ENCODE measurements around the gene LSM7. TPM values are rescaled to one million over a fixed set of nuclear protein-coding genes. Genes with fewer than 3 reads are reported as not detected.

LSM7 gene
- total RNA-seq, 1 donor from 2014 or later = 144 TPM

DNA sequence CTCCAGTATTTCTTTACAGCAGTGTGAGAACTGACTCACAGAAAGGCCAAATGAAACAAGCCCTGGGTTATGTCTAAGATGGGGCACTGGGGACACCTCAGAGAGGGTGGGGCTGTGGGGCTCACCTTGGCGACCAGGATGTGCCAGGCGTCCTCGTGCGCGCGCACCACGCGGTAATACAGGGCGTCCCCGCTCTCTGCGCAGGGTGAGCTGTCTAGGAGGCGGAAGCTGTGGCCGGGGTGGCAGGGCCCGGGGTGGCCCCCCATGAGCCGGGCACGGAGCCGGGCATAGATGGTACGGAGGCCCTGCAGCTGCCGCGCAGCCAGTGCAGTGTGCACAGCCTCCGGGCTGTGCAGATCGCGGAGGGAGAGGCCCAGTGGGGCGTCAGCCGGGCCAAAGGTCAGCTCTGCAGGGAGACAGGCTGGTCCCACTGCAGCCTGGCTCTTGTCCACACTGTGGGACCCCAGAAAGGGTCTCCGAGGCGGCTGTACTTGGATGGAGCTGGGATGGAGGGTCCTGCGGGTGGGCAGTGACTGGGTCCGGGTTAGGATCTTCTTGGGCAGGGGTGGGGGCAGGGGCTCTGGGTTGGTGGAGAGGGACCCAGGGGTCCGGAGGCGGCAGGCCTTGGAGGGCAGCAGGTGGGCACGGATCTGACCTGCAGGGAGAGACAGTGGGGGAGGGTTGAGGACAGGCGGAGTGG, 49.8 kb downstream of the LSM7 start:
- Histone ChIP-seq H3K4me3 (ENCODE audit: low read depth, low read length) (no peak overlapping the region), H3K36me3 (ENCODE audit: control insufficient read depth, insufficient read depth, low read length) (peaks cover 2% of the 10 kb centered on the region), H3K27me3 (ENCODE audit: control insufficient read depth, insufficient read depth, low read length) (peaks cover 15% of the 10 kb centered on the region)
- no peak for DNase-seq (ENCODE audit: low read depth)
- TF ChIP-seq, protein P1, sequence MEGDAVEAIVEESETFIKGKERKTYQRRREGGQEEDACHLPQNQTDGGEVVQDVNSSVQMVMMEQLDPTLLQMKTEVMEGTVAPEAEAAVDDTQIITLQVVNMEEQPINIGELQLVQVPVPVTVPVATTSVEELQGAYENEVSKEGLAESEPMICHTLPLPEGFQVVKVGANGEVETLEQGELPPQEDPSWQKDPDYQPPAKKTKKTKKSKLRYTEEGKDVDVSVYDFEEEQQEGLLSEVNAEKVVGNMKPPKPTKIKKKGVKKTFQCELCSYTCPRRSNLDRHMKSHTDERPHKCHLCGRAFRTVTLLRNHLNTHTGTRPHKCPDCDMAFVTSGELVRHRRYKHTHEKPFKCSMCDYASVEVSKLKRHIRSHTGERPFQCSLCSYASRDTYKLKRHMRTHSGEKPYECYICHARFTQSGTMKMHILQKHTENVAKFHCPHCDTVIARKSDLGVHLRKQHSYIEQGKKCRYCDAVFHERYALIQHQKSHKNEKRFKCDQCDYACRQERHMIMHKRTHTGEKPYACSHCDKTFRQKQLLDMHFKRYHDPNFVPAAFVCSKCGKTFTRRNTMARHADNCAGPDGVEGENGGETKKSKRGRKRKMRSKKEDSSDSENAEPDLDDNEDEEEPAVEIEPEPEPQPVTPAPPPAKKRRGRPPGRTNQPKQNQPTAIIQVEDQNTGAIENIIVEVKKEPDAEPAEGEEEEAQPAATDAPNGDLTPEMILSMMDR (IDR thresholded peaks at IDR 0.05; ENCODE audit: insufficient read depth, low read length, poor library complexity, severe bottlenecking) = no peak

- no peak for DNase-seq (ENCODE audit: low read depth)
- TF ChIP-seq, protein P1 (IDR thresholded peaks at IDR 0.05; ENCODE audit: insufficient read depth, low read length, poor library complexity, severe bottlenecking) = no peak
- peaks cover 2% of the 10 kb centered on the region for H3K36me3 ChIP-seq (ENCODE audit: control insufficient read depth, insufficient read depth, low read length)
- no peak overlapping the region for H3K4me3 ChIP-seq (ENCODE audit: low read depth, low read length)
- H3K27me3 ChIP-seq (ENCODE audit: control insufficient read depth, insufficient read depth, low read length) = peaks cover 6% of the 10 kb centered on the region
Measured at GRCh38 chr19:2277138-2277537, 51.2 kb downstream of the LSM7 start.

GRCh38 chr19:2276429-2276986, 51.9 kb downstream of the LSM7 start:
- TF ChIP-seq, protein P1 (IDR thresholded peaks at IDR 0.05; ENCODE audit: insufficient read depth, low read length, poor library complexity, severe bottlenecking) = no peak
- H3K36me3 ChIP-seq (ENCODE audit: control insufficient read depth, insufficient read depth, low read length) = peaks cover 2% of the 10 kb centered on the region
- no peak overlapping the region for H3K4me3 ChIP-seq (ENCODE audit: low read depth, low read length)
- no peaks in the 10 kb centered on the region for H3K27me3 ChIP-seq (ENCODE audit: control insufficient read depth, insufficient read depth, low read length)
- DNase-seq (ENCODE audit: low read depth) = no peak

DNA sequence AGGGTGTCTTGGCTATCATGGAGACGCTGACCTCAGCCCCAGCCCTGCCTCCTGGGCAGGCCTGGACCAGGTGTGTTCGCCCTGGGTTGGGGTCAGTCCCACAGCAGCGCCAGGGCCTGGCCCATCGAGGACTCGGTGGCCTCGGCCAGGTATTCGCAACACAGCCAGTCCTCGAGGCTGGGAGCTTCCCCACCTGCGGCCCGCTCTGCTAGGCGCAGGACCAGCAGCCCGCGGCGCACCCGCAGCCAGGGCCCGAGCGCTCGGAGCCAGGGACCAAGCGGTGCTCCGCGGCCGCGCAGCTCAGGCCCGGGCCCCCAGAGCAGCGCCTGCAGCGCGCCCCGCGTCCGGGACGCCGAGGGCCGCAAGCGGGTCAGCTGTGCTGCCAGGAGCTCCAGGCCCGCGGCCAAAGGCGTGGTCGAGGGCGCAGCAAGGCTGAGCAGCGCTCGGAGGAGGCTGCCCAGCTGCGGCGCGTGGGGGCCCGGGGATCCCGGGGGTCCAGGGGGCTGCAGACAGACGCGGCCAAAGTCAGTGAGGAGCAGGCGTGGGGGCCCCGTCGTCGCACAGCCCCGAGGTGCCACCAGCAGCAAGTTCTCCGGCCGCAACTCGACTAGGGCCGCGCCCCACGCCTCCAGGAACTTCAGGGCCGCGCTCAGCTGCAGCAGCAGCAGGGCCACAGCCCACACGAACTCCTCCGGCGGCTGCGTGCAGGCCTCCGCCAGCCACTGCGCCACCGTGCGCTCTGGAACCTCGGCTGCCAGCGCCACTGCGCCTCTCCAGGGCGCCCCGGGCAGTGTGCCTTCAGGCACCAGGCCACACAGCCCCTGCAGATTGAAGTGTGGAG, 52.6 kb downstream of the LSM7 start:
- Histone ChIP-seq H3K36me3 (ENCODE audit: control insufficient read depth, insufficient read depth, low read length) (peaks cover 2% of the 10 kb centered on the region), H3K27me3 (ENCODE audit: control insufficient read depth, insufficient read depth, low read length) (no peaks in the 10 kb centered on the region), H3K4me3 (ENCODE audit: low read depth, low read length) (no peak overlapping the region)
- no peak for DNase-seq (ENCODE audit: low read depth)
- TF ChIP-seq, protein P1 (IDR thresholded peaks at IDR 0.05; ENCODE audit: insufficient read depth, low read length, poor library complexity, severe bottlenecking) = no peak

- no peak for DNase-seq (ENCODE audit: low read depth)
- Histone ChIP-seq H3K36me3 (ENCODE audit: control insufficient read depth, insufficient read depth, low read length) (peaks cover 2% of the 10 kb centered on the region), H3K4me3 (ENCODE audit: low read depth, low read length) (no peak overlapping the region), H3K27me3 (ENCODE audit: control insufficient read depth, insufficient read depth, low read length) (no peaks in the 10 kb centered on the region)
- TF ChIP-seq, protein P1 (IDR thresholded peaks at IDR 0.05; ENCODE audit: insufficient read depth, low read length, poor library complexity, severe bottlenecking) = peak; percentile 65
Measured at GRCh38 chr19:2274931-2275535, 53.4 kb downstream of the LSM7 start.
